IPS-11a (cell line): ENCODE results near the gene DDX31.

ENCODE experiments used
- H3K4me3 ChIP-seq: one replicate; pipeline ENCODE4 v1.5.1; 2013; ENCODE audit warnings: low read depth, low read length, control low read depth

Gene DDX31

DNA sequence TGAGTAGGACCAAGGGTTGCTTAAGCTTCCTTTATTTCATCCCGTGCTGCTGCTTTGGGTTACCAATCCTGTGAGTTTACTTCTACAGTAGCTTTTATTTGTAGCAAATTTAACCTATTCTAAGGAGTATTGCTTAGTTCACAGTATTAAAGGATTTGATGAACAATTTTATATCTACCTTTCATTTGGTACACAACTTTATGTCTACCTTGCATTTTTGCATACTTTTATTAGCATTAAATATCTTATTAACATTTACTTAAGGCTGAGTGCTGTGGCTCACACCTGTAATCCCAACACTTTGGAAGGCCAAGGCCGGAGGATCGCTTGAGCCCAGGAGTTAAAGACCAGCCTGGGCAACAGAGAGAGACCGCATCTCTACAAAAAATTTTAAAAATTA, 4.7 kb upstream of the DDX31 start:
- H3K4me3 ChIP-seq = no peak overlapping the region

DNA sequence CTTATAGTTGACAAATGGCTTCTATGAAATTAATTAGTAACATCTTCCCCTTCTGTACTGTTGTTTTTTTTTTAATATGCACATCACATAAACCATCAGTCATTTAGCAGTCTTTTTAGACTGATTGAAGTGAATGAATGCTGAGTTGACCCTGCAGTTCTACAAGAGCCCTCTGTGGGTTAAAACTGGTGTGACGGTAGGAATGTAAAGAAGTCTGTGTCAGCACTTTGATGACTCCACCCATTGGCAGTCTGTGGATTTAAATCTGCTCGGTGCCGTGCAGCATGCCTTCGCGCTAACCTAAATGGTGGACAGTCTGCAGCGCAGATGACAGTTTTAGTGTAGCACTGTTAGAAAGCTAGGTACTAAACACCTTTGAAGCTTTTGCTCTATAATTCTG, 3.6 kb upstream of the DDX31 start:
- H3K4me3 ChIP-seq = no peak overlapping the region

DNA sequence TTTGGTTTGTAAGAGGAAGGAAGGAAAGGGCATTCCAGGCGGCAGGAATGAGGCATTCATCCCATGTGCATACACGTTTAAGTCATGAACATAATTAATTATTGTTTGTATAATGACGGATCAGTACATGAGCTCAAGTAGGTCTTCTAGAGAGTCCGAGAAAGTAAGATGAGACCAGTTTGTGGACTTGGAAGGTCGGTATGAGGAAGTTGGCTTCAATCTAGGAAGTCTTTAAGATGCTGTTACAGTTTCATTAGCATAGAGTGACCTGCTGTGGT, 2.6 kb upstream of the DDX31 start:
- H3K4me3 ChIP-seq = no peak overlapping the region

DNA sequence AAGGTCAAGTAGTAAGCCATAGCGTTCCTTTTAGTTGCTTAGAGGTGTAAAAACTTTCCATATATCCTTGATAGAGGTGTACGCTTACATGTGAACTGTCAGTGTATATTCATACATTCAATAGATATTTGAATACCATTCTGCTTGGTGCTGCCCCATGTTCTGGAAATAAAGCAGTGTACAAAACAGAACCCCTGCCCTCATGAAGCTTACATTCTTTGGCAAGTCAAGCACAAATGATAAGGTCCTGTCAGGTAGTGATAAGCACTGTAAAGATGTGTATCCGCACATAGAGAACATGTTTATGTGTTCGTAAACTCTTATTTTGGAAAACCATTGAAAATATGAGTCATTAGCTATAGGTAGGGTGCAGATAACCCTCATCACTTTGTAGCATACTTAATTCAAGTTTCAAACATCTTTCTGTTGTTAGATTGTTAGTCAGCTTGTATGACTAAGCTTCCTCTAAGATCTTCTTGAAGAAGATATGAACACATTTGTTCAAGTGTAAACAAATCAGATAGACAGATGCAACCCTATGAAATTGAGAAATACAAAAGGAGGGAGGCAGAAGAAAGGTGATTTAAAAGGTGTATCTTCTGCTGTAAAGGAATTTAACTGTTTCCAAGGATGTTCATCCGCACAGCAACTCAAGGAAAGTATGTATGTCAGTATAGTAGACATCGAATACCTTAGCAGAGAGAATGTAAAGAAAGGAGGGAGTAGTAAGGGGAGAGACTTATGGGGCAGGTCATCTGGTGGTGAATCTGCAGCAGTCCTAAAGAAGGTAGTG, 2.0 kb upstream of the DDX31 start:
- H3K4me3 ChIP-seq = peak overlapping the region; percentile 100

DNA sequence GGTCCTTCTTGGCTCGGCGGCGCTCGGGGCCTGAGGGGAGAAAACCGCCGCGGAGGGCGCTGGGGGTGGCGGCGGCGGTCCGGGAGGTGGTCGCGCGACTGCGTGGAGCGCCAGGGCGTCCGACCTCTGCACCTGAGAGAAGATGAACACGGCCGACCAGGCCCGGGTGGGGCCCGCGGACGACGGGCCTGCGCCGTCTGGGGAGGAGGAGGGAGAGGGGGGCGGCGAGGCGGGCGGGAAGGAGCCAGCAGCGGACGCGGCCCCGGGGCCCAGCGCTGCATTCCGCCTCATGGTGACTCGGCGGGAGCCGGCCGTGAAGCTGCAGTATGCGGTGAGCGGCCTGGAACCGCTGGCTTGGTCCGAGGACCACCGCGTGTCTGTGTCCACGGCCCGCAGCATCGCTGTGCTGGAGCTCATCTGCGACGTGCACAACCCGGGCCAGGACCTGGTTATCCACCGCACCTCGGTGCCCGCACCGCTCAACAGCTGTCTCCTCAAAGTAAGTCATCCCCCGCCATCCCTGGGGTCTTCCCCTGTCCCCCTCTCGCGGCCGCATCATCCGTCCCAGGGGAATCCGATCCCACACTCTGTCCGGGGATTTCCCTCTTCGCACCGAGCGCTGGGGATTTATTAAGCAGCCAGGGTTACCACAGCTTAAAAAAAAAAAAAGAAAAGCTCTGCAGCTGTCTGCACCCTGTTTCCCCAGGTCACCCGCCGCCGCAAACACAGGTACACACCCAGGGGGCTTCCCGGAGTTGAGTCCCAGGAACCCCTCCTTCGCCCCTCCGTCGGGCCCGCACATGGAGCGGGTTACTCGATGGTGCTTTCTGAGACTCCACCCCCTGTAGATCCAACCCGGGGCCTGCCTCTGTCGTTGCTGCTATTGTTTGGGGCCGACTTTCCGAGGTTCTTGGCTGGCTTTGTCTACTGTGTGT, 941 bp upstream of the DDX31 start, which contains the start of gene GTF3C4:
Gene GTF3C4 (plus strand): TSS at position 8 of the 935 bp plus-strand sequence. CDS start 135 bp downstream, at position 143.
- peak within 1 kb of the TSS; percentile 100 for H3K4me3 ChIP-seq

DNA sequence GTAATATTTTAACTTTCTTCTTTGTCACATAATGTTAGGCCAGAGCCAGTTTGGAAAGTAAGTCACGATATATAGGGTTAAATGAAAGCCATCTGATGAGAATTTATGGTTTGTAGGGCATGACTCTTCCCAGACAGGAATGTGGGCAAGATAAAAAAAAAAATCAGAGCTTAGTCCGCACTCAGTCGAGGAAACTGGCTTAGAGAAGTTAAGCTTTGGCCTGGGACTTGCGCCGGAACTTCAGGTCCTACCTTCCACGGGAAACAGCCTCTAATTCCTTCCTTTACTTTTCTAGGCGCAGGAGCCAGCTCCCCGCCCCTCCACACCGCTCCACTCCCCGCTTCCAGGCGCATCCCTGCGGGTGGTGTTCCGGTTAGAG, 475 bp downstream of the DDX31 start:
- H3K4me3 ChIP-seq = peak overlapping the region; percentile 100

DNA sequence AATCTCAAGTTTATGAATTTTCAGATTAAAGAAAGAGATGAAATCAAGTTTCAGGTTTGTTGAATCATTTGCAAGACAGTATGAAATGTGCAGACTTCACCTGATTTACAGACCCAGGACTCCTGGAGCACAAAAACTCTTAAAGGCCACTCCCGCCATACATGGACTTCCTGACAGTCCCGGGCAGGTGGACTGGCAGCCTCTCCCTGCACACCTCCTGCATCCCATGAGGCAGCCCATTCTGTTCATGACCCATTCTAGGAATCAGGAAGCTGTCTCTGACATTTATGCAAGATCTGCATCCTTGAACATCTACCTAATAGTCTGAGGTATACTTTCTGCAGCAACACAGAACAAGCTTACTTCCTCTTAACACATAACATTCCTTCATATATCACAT, 5.9 kb downstream of the DDX31 start:
- no peak overlapping the region for H3K4me3 ChIP-seq

DNA sequence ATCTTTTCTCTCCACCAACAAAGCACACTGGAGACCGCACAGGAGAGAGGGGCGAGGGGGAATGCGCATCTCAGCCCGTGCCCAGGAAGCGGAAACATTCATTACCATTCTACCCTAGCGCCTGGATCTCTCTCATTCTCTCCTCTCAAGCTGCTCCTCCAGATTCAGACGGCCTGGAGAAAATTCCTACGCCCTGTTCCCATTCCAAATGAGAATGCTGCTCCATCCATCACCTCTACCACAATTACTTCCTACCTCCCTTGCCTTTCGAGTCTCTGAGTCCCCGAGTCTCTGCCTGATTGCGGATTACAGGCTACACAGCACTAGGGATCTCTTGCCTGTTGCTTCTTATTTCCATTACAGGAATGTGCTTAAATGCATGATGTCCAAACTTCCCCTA, 6.7 kb downstream of the DDX31 start:
- no peak overlapping the region for H3K4me3 ChIP-seq

DNA sequence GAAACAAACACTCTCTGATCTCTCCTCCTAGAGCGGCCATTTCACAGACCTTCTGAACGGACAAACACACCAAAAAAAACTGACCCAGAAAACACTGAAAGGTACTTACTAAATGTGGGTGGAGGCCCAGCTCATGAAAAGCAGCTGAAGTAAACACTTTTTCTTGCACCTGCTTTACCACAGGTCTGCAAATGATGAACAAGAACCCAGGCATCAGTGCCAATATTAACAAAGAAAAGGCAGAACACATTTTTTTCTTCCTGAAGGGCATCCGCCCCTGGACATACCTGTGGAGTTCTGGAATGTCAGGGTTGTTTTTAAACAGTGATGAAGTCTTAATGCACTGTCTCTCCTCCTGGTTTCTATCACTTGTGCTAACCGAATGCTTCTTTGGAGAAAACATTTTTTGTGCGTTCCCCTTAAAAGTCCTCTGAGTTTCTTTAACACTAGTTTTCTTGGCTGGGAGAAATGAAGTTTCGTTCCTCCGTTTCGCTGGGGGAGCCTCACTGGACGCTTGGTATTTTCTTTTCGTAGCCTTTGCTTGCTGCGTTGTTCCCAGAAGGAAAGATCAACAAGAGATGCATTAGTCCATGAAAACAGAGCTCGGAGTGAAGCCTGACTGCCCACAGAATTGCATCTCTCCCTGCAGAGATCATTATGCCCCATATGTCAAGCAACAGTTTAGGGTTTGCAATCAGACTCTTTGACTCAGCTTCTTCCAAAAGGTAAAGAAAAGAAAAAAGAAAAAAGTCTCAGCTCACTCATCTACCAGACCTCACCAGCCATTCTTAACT, 7.4 kb downstream of the DDX31 start:
- no peak overlapping the region for H3K4me3 ChIP-seq

DNA sequence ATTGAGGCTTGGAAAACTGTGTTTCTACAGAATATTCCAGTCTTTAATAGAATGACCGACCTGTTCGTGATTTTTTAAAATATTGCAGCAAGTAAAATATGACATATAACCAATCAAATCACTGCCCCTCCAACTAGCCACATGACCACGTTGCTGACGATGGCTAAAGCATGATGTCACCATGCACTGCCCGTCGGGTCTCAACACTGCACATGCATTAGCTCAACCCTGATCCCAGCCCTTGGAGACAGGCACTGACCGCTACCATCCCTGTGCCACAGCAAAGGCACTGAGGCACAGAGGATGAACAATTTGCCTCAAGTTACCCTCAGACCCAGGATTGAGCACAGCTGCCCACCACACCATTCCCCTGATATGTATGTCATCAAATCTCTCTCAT, 13.5 kb downstream of the DDX31 start:
- H3K4me3 ChIP-seq = no peak overlapping the region

DNA sequence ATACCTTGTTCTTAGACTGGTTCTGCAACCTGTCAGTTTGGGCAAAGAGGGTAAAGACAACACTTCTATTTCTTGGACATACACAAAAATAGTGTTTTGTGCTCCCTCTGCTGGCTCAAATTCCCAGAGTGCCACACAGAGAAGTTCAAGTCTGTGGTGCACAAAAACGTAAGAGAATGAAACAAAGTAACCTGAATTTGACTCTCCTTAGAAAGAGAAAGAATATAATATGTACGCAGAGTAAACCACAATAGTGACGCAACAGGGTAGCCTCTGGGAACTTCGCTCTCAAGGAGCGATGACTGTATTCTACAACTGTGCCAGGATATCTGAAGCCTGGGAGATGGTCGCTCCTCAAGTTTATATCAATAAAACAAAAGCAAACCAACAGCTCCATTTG, 18.5 kb downstream of the DDX31 start:
- H3K4me3 ChIP-seq = no peak overlapping the region

DNA sequence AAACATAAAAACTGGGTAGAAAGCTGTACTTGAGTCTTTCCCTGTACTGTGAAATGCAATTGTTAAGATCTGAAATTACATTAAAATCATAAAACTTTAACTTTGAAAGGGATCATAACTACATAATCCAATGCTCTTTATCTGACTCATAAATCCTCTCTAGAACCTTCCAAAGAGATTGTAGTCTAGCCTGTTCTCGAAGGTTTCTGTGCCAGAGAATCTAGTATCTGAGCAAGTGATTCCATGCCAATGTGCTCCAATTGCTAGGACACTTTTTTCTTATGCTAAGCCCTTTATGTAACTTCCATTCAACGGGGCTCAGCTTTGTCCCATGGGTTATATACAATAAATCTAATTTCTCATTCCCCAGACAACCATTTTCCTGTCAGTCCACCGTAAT, 21.1 kb downstream of the DDX31 start:
- no peak overlapping the region for H3K4me3 ChIP-seq

DNA sequence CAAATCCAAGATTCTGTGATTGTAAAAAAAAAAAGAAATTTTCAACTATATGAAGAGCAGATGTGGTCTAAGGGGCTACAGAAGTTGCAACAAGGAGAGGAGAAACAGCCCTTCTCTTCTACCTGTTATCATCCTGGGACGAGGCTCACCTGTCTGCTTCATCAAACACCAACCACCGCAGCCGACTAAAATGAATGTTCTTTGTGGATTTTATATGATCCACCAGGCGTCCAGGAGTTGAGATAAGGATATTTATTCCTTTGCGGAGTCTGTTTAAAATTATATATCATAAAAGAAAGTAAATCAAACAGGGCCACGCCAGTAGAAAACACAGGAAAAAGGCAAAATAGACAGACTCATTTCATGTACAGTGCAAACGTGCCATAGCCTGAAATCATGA, 21.5 kb downstream of the DDX31 start:
- no peak overlapping the region for H3K4me3 ChIP-seq

DNA sequence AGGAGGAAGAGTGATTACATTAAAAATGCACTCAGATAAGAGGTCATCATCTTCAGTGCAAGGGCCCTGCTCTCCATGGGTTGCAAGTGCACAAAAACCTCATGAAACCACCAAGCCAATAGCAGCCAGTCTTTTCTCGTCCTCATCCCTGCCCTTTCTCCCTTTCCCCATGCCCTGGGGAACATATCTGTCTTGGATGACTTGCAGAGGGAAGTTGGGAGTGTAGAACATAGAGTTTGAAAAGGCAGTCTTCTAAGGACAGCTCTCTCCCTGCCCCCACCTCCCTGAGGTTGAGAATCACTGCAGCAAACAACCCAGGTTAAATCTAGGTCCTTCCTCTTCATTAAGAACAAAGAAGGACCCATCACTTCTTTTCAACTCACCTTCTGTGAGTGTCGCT, 22.0 kb downstream of the DDX31 start:
- no peak overlapping the region for H3K4me3 ChIP-seq

DNA sequence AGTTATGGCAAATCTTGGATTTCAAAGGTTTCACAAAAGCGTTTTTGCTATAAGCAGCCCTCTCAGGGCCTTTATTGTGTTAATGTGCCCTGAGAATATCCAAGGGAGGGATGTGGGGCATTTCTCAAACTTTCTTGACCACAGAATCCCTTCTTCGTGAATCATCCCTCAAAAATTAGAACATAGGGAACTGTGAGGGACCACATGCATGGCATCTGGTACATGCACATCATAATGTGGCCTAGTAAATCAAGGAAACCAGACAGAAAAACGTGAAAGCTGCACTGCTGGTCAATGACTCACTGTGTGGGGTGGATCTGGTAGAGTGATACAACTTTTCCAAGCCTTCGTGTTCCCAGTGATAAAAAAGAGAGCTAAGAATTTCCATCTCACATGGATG, 22.4 kb downstream of the DDX31 start:
- no peak overlapping the region for H3K4me3 ChIP-seq

DNA sequence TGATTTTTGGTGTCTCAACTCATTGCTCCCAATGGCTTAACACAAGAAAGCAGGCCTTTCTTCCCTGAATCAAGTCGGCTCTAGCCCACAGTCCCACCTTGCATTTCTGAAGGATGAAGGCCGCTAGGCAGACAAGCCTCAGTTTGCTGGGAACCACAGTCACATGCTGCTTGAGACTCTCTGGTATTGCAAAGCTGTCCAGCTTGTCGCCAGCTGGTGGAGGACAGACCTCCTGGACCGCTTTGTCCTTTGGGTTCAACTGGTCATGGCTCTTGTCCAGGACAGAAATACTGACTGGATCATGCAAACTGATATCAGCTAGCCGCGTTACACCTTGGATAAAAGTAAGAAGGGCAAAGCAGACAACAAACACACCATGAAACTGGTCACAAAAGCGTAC, 23.1 kb downstream of the DDX31 start:
- H3K4me3 ChIP-seq = no peak overlapping the region

DNA sequence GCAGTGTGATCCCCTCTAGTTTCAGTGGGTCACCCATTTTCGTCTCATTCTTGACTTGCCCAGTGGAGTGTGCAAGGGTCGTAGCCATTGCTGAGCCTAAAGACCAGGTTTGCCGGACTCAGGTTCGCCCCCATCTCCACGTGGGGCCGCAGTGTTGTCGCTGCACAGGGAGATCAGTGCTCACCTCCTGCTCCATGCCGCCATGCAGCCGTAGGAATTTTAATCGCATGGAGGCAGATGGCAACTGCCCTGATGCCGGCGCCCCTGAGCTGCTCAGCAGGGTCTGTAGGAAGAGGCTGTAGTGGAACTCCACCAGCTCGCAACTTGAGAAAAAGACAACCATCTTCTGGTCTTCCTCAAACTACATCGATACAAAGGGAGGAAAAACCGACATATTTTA, 24.1 kb downstream of the DDX31 start:
- no peak overlapping the region for H3K4me3 ChIP-seq

DNA sequence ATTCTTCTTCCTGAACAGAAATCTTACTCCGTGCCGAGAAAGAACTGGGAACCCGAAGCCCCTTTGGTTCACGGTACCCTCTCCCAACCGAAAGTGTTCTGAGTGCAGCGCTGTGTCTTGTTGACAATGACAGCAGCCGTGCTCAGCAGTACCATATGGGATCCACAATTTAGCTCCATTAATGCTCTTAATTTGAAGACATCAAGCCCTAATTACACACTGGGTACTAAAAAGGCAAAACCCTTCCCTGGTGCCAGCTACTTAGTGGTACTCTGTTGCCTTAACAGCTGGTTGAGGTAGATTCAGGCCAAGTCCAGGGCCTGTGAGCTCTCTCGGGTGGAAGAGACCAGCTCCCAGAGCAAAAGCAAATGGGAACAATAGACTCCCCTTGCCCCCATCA, 24.5 kb downstream of the DDX31 start:
- H3K4me3 ChIP-seq = no peak overlapping the region

DNA sequence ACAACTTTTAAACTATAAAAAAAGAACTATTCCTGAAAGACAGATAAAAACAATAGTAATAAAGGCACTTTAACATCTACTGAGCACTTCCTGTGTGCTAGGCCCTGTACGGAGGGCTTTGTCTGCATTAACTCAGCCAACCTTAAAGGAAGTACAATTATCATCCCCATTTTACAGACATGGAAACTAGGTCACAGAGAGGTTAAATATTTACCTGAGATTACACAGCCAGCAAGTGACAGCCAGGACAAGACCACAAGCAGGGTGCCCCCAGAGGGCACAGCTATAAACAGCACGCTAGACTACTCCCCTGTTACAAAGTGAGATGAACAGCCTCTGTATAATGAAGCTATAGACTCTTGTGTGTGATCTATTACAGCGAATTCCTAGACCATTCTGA, 25.5 kb downstream of the DDX31 start:
- H3K4me3 ChIP-seq = no peak overlapping the region

DNA sequence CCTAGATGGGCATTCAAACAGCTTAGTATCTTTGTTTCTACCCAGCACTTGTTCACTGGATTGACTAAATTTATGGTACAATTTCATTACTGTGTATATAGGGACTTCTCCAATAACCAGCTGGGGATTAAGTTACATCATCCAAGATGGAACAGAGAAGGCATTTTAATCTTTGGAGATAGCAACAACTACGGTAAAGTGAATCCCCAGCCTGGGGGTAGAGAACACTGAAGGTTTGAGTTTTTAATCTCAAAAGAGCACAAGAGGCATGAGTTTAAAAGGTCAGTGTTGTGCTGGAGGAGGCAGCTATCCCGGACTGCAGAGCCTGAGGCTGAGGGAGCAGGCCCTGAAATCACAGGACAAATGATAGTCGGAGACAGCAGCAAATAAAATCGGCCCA, 28.6 kb downstream of the DDX31 start:
- no peak overlapping the region for H3K4me3 ChIP-seq

DNA sequence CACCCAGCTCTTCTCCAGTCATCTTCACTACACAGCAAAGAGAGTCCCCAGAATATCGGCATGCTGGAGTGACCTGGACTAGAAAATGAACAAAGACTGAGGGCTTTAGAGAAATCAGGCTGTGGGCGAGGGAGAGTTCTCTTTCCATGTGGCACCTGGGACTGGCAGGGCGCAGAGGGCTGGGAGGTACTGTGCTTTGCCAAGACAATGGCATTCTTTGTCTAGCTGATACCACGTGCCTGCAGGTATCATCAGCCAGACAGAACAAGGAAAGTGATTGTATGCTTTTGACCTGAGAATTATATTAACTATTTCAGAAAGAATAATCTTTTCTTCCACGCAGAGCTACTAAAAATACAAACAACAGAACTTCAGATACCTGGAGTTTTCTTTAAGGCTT, 30.5 kb downstream of the DDX31 start:
- H3K4me3 ChIP-seq = no peak overlapping the region

DNA sequence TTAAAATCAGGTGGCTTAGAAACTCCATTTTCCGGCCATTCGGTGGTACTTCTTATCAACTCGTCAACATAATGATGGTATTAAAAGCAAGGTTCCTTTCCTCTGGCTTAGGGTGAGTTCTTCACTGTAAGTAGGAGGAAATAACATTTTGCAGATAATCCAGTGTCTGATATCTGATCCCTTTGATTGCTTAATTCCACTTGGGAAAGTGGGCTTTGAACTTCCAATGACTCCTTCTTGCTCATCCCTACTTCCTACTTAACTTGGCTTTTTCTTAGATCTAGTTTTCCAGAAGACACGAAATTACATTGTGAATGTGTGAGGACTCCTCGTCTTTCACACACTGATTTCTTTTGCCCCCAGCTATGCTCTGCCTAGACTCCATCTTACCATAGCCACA, 31.5 kb downstream of the DDX31 start:
- H3K4me3 ChIP-seq = no peak overlapping the region
